ENCODE measurements around the gene CNOT8.
"Not testable (repeated sequence)": the region's sequence is repeated elsewhere in the genome, so short reads cannot be mapped to it uniquely, and the experiment has no call there.

CNOT8 gene

GRCh38 chr5:154858297-154858971 is at the start of gene CNOT8:
TSS of gene CNOT8 (plus strand) at chr5:154858627. CDS start at chr5:154863279, 4,652 bp downstream.
- H3K9me3 ChIP-seq (ENCODE audit: control insufficient read depth, insufficient read depth, low read length), result no peaks in the 10 kb centered on the region
- peak within 1 kb of the TSS; percentile 76 for H3K9ac ChIP-seq (ENCODE audit: low read depth, low read length)
- H3K36me3 ChIP-seq (ENCODE audit: insufficient read depth, low read length), result no peaks in the 10 kb centered on the region
- H3K4me1 ChIP-seq (ENCODE audit: insufficient read depth, low read length), result peaks cover 10% of the 10 kb centered on the region; the same call in 1 of the 2 replicates

DNA sequence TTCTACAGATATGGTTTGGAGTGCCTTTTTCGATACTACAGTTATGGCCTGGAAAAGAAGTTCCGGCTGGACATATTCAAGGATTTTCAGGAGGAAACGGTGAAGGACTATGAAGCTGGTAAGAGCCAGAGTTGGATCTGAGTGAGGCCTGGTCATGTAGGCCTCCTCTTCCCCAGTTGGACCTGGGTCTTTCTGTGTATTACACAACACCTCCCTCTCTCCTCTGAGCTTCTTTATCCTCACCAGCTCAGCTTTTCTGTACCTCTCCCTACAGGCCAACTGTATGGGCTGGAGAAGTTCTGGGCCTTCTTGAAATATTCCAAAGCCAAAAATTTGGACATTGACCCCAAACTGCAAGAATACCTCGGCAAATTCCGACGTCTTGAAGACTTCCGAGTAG is 47.2 kb upstream of the CNOT8 start:
- Histone ChIP-seq H3K9me3 (ENCODE audit: control insufficient read depth, insufficient read depth, low read length) (no peaks in the 10 kb centered on the region), H3K9ac (ENCODE audit: low read depth, low read length) (no peak overlapping the region), H3K36me3 (ENCODE audit: insufficient read depth, low read length) (peaks cover 55% of the 10 kb centered on the region), H3K4me1 (ENCODE audit: insufficient read depth, low read length) (no peaks in the 10 kb centered on the region)

DNA sequence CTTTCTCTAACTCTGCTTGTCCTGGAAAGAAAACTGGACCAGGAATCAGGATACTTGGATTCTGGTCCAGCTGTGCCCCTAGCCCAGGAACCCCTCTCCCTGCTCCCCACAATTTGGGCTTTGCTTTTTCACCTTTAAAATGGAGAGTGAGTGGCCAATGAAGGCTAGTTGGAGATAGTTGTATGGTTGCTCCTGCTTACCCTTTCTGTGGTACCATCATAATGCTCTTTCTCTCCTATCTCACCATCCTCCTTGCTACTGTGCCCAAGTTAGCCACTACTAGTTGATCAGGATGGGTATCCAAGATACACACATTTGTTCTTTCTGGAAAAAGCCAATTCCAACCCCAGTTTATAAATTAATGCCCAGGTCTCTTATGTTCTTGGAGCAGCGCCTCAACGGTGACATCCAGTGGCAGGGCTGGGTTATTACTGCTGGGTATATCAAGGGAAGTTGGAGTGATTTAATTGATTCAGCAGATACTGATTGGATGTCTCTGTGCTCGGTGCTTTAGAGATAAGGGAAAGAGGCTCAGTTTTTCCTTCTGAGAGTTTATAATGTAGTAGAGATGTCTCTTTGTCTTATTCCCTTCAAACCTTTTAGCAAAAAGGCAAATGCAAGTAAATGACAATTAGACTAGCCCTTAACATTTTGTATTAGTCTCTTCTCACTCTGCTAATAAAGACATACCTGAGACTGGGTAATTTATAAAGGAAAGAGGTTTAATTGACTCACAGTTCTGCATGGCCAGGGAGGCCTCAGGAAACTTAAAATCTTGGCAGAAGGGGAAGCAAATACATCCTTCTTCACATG is 46.6 kb upstream of the CNOT8 start:
- no peaks in the 10 kb centered on the region for H3K9me3 ChIP-seq (ENCODE audit: control insufficient read depth, insufficient read depth, low read length)
- peaks cover 58% of the 10 kb centered on the region for H3K36me3 ChIP-seq (ENCODE audit: insufficient read depth, low read length)
- H3K4me1 ChIP-seq (ENCODE audit: insufficient read depth, low read length), result no peaks in the 10 kb centered on the region
- H3K9ac ChIP-seq (ENCODE audit: low read depth, low read length), result no peak overlapping the region

DNA sequence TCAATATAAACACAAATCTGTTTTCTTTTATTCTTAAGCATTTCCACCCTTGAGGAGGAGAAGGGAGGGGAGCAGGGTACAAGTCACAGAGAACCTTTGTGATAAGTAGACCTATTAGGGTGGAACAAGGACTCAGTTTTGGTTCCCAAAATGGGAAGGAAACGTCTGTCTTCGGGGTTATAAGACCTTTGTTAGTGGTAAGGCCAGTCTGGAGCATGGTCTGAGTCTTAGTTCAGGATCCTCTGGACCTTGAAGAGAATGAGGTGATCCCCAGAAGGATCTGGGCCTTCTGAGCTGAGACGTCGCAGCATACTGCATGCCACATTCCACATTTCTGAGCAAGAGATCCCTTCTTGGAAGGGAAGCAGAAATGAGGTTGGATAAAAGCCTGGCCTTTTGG is 45.3 kb upstream of the CNOT8 start:
- Histone ChIP-seq H3K36me3 (ENCODE audit: insufficient read depth, low read length) (peaks cover 56% of the 10 kb centered on the region), H3K9ac (ENCODE audit: low read depth, low read length) (no peak overlapping the region), H3K9me3 (ENCODE audit: control insufficient read depth, insufficient read depth, low read length) (no peaks in the 10 kb centered on the region), H3K4me1 (ENCODE audit: insufficient read depth, low read length) (no peaks in the 10 kb centered on the region)

GRCh38 chr5:154813736-154814135 is 44.7 kb upstream of the CNOT8 start:
- H3K36me3 ChIP-seq (ENCODE audit: insufficient read depth, low read length), result peaks cover 56% of the 10 kb centered on the region
- no peak overlapping the region for H3K9ac ChIP-seq (ENCODE audit: low read depth, low read length)
- H3K4me1 ChIP-seq (ENCODE audit: insufficient read depth, low read length), result no peaks in the 10 kb centered on the region
- H3K9me3 ChIP-seq (ENCODE audit: control insufficient read depth, insufficient read depth, low read length), result no peaks in the 10 kb centered on the region

DNA sequence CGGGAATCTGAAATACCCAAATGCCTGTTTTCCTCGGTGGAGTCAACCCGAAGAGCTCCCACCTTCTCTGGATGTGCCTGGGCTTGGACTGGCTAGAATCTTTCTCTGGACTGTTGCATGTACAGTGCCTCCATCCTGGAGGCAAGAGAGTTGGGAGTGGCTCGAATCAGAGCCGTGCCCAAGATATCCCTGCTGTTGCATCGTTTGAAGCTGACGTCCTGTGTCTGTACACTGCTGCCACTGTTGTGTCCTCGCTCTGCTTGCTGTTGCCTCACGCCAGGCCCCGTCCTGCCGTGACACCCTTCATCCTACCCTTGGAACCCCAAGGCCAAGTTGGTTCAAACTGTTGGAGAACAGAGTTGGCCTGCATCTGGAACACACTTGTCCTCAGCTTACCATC is 43.4 kb upstream of the CNOT8 start:
- H3K36me3 ChIP-seq (ENCODE audit: insufficient read depth, low read length), result peaks cover 52% of the 10 kb centered on the region
- no peak overlapping the region for H3K9ac ChIP-seq (ENCODE audit: low read depth, low read length)
- H3K9me3 ChIP-seq (ENCODE audit: control insufficient read depth, insufficient read depth, low read length), result no peaks in the 10 kb centered on the region
- no peaks in the 10 kb centered on the region for H3K4me1 ChIP-seq (ENCODE audit: insufficient read depth, low read length)

DNA sequence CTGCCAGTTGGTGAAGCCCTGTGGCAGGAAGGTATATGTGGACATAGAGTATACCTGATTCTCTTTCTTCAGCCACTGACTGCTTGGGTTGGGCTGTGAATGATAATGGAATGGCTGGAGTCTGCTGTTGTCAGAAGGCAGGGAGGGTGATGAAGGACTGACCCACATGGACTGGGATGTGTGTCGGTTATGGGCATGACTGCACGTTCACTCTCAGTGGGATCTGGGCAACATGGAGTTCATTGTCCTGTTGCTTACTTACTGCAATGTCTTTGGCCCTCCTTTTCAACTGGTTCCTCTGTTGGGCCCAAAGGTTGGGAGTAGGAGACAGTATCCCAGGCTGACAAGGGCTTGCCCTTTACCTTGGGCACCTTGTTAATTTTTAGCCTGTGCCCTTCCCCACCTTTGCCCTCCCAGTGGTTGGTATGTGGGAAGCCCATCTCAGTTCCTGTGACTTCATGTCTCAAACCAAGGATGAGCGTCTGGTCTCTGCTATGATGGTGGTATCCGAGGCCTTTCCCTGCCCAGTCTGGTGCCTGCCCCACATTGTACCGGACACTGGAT is 42.7 kb upstream of the CNOT8 start:
- Histone ChIP-seq H3K9ac (ENCODE audit: low read depth, low read length) (no peak overlapping the region), H3K9me3 (ENCODE audit: control insufficient read depth, insufficient read depth, low read length) (no peaks in the 10 kb centered on the region), H3K4me1 (ENCODE audit: insufficient read depth, low read length) (no peaks in the 10 kb centered on the region), H3K36me3 (ENCODE audit: insufficient read depth, low read length) (peaks cover 51% of the 10 kb centered on the region)

GRCh38 chr5:154816891-154817492 is 41.4 kb upstream of the CNOT8 start:
- Histone ChIP-seq H3K9ac (ENCODE audit: low read depth, low read length) (no peak overlapping the region), H3K4me1 (ENCODE audit: insufficient read depth, low read length) (no peaks in the 10 kb centered on the region), H3K36me3 (ENCODE audit: insufficient read depth, low read length) (peaks cover 44% of the 10 kb centered on the region), H3K9me3 (ENCODE audit: control insufficient read depth, insufficient read depth, low read length) (no peaks in the 10 kb centered on the region)

DNA sequence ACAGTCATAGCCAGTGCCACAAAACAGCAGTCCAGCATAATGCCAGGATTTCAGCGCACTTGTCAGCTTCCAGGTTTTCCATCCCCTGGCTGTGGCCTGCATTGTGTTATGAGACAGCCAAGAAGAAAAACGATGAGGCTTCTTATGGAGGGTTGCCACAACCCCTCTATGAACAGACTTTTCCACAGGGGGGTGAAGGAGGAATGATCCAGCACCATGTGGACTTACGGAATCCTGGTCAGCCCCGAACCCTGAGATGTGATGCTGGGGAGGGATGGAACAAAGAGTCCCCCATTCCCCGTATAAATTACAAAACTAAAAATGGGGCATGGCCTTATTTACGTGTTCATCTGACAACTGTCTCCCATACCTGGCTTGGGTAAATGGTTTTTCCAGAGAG is 40.6 kb upstream of the CNOT8 start:
- Histone ChIP-seq H3K36me3 (ENCODE audit: insufficient read depth, low read length) (peaks cover 41% of the 10 kb centered on the region), H3K9me3 (ENCODE audit: control insufficient read depth, insufficient read depth, low read length) (no peaks in the 10 kb centered on the region), H3K9ac (ENCODE audit: low read depth, low read length) (no peak overlapping the region), H3K4me1 (ENCODE audit: insufficient read depth, low read length) (no peaks in the 10 kb centered on the region)

DNA sequence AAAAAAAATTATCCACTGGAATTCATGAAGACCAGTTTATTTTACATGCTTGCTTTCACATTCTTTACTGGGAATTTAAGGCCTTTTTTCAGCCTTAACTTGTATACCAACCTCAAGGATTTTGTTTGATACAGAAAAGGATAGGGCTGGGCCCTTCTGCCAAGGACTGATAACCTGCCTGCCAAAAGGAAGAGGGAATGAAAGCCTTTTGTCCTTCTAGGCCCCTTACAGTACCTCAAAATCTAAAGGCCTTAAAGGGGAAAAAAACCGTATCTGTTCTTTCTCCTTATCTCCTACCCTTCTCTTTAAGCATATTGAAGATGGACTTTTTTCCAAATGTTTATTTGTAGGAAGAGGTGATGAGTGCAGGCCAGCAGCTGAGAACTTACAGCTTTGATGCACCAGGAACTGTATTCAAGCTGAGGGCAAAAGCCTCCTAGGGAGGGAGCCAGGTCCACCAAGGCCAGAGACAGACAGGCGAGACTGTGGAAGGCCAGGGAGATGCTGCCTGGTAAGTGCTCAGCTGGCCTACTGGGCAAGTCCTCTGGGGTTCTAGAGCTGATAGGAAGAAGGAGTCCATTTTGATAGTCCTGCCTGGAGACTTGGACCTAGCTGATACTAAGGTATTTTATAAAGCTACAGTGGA is 39.8 kb upstream of the CNOT8 start:
- Histone ChIP-seq H3K36me3 (ENCODE audit: insufficient read depth, low read length) (peaks cover 37% of the 10 kb centered on the region), H3K4me1 (ENCODE audit: insufficient read depth, low read length) (no peaks in the 10 kb centered on the region), H3K9ac (ENCODE audit: low read depth, low read length) (no peak overlapping the region), H3K9me3 (ENCODE audit: control insufficient read depth, insufficient read depth, low read length) (no peaks in the 10 kb centered on the region)

DNA sequence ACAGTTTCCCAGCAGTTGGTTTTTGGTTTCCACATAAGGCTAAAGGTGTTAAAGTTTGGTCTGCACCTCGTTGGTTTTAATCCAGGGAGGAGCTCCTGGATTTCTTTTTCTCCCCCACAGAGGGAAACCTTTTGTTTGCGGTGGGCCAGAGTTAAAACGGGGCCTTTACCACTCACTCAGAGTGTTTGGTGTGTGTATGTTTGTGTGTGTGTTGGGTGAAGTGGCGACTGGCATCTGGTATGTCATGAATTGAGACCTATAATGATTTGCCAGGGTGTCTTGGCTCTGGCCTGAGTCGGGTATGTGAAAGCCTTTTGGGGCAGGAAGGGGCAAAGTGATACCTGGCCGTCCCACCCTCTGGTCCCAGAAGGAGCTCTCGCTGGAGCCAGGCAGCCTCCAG is 38.9 kb upstream of the CNOT8 start:
- peaks cover 43% of the 10 kb centered on the region for H3K36me3 ChIP-seq (ENCODE audit: insufficient read depth, low read length)
- H3K9ac ChIP-seq (ENCODE audit: low read depth, low read length), result no peak overlapping the region
- no peaks in the 10 kb centered on the region for H3K4me1 ChIP-seq (ENCODE audit: insufficient read depth, low read length)
- H3K9me3 ChIP-seq (ENCODE audit: control insufficient read depth, insufficient read depth, low read length), result no peaks in the 10 kb centered on the region

GRCh38 chr5:154820383-154820782 is 38.0 kb upstream of the CNOT8 start:
- H3K9me3 ChIP-seq (ENCODE audit: control insufficient read depth, insufficient read depth, low read length), result no peaks in the 10 kb centered on the region
- no peak overlapping the region for H3K9ac ChIP-seq (ENCODE audit: low read depth, low read length)
- H3K4me1 ChIP-seq (ENCODE audit: insufficient read depth, low read length), result no peaks in the 10 kb centered on the region
- peaks cover 38% of the 10 kb centered on the region for H3K36me3 ChIP-seq (ENCODE audit: insufficient read depth, low read length)

DNA sequence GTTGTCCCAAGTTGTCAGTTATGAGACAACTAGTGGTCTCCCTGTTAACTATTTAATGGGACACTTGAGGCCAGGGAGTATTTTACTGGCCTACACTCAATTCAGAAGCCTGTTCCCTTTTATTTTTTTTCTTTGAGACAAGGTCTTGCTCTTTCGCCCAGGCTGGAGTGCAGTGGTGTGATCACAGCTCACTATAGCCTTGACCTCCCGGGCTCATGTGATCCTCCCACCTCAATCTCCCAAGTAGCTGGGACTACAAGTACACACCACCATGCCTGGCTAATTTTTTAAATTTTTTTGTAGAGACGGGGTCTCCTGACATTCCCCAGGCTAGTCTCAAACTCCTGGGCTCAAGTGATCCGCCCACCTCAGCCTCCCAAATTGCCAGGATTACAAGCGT is 35.5 kb upstream of the CNOT8 start:
- H3K4me1 ChIP-seq (ENCODE audit: insufficient read depth, low read length); H3K9ac ChIP-seq (ENCODE audit: low read depth, low read length); H3K9me3 ChIP-seq (ENCODE audit: control insufficient read depth, insufficient read depth, low read length): not testable (repeated sequence)
- peaks cover 19% of the 10 kb centered on the region for H3K36me3 ChIP-seq (ENCODE audit: insufficient read depth, low read length)

DNA sequence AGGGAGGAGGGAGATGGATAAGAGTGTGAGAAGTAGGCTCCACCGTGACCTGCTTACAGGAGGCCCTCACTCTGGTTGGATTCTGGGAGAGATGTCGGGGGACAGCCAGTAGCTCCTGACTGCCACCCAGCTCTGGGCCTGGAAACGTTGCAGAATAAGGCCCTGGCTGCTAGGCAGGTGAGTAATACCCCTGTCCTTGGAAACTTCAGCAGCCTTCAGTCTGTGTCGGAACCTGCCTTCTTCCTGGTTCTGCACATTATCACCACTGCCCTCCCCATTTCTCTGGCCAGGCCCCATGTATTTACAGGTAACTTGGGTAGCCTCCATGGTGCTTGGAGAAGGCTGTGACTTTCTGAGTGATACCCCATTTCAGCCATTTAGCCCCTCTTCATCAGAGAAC is 34.8 kb upstream of the CNOT8 start:
- Histone ChIP-seq H3K36me3 (ENCODE audit: insufficient read depth, low read length) (peaks cover 16% of the 10 kb centered on the region), H3K9ac (ENCODE audit: low read depth, low read length) (no peak overlapping the region), H3K4me1 (ENCODE audit: insufficient read depth, low read length) (no peaks in the 10 kb centered on the region), H3K9me3 (ENCODE audit: control insufficient read depth, insufficient read depth, low read length) (no peaks in the 10 kb centered on the region)

Measured in ES-I3 (cell line).